Esophagus squamous epithelium (tissue), 5 donors: ENCODE data around the gene BSPRY. TPM values are rescaled to one million over a fixed set of nuclear protein-coding genes. Genes with fewer than 3 reads are reported as not detected.

Experiments
- DNase-seq: peaks from one replicate; lab custom pipeline; 2025; lab: John Stamatoyannopoulos, UW
- H3K27ac ChIP-seq, 4 donors: fragments of 200-600 bp; sonication (generic); one replicate each; pipeline ENCODE4 v1.5.1; 2016 to 2019; ENCODE audit warnings: mild to moderate bottlenecking in 1 of 4
- H3K27me3 ChIP-seq, 4 donors: fragments of 200-600 bp; sonication (generic); 1 replicate in 3 of 4; 2 replicates in 1 of 4; pipeline versions ENCODE4 v1.5.1 to v1.6.0; 2017 to 2021; ENCODE audit warnings: antibody characterized with exemption in 1 of 4
- H3K36me3 ChIP-seq, 3 donors: fragments of 200-600 bp; sonication (generic); one replicate each; pipeline ENCODE4 v1.5.1; 2016 to 2019
- H3K4me1 ChIP-seq, 3 donors: fragments of 200-600 bp; sonication (generic); one replicate each; pipeline ENCODE4 v1.5.1; 2017 to 2019
- H3K4me3 ChIP-seq, 4 donors: fragments of 200-600 bp; sonication (generic); 1 replicate in 3 of 4; 2 replicates in 1 of 4; pipeline ENCODE4 v1.5.1; 2016 to 2019; ENCODE audit warnings: mild to moderate bottlenecking in 2 of 4, moderate library complexity in 1 of 4
- H3K9me3 ChIP-seq, 3 donors: fragments of 200-600 bp; sonication (generic); one replicate each; pipeline ENCODE4 v1.5.1; 2016 to 2019
- CTCF ChIP-seq, 6 experiments: fragments of 450-650 bp in 4 of 6; fragments of 200-600 bp in 2 of 6; sonication (generic) in 2 of 6; IDR thresholded peaks; one replicate each; pipeline ENCODE4 v1.5.1; 2016 to 2019; ENCODE audit warnings: antibody characterized with exemption in 6 of 6, mild to moderate bottlenecking in 4 of 6, moderate library complexity in 4 of 6
- POLR2A ChIP-seq, 4 donors: fragments of 450-650 bp; IDR thresholded peaks; one replicate each; pipeline ENCODE4 v1.6.1; 2017; ENCODE audit warnings: antibody characterized with exemption in 4 of 4, mild to moderate bottlenecking in 4 of 4, moderate library complexity in 3 of 4
- WGBS, 2 donors: methylation state at CpG; one replicate each; pipeline ENCODE4 v1.1.5; 2018; 5-methylcytosine and 5-hydroxymethylcytosine counted together
- intact Hi-C: fragments of 100-400 bp; cut with DNase I; formaldehyde crosslinking; loops from one replicate; pipeline ENCODE4 v1.15.0; 2022
- total RNA-seq, 4 donors: library from RNA; depleted of rRNA; stranded (reverse); fragments of >200 nt; gene quantifications; one replicate each; pipeline ENCODE4 v1.1.0, GENCODE V29; 2016
- donor health status: DM: yes; HTN: yes; CAD: no.

Gene BSPRY
- total RNA-seq, 4 donors from 2014 or later: 18.1 to 50.1 (median 37.6) TPM

GRCh38 chr9:113352006-113352405 lies 2.7 kb downstream of the BSPRY start:
- peaks cover 0 to 10% (median 0%) of the 10 kb centered on the region in 3 donors for H3K36me3 ChIP-seq
- no peak overlapping the region for H3K4me3 ChIP-seq
- WGBS, 2 donors: 48 to 86% methylated on average over 2 to 6 of the region's 6 CpGs
- no peak for TF ChIP-seq POLR2A (IDR thresholded peaks at IDR 0.05)
- H3K4me1 ChIP-seq: peaks cover 8 to 36% (median 9%) of the 10 kb centered on the region in 3 donors
- H3K27me3 ChIP-seq: peaks cover 0 to 39% (median 0%) of the 10 kb centered on the region in 4 donors
- no peaks in the 10 kb centered on the region for H3K9me3 ChIP-seq
- peak overlapping the region in 2 of 4 donors; percentile 27 to 37 for H3K27ac ChIP-seq
- no peak for DNase-seq
- intact Hi-C loops: no loop called here

- Histone ChIP-seq H3K27me3 (peaks cover 0 to 39% (median 0%) of the 10 kb centered on the region in 4 donors), H3K4me3 (no peak overlapping the region), H3K36me3 (peaks cover 0 to 10% (median 0%) of the 10 kb centered on the region in 3 donors), H3K27ac (peak overlapping the region in 2 of 4 donors; percentile 27 to 37), H3K9me3 (no peaks in the 10 kb centered on the region), H3K4me1 (peaks cover 8 to 36% (median 9%) of the 10 kb centered on the region in 3 donors)
- TF ChIP-seq POLR2A (IDR thresholded peaks at IDR 0.05): no peak
- TF ChIP-seq CTCF (IDR thresholded peaks at IDR 0.05): no peak
- intact Hi-C loops: no loop called here
- no peak for DNase-seq
- 46 to 50% methylated on average over 1 of the region's 1 CpG for WGBS, 2 donors
Observed at GRCh38 chr9:113352411-113352810, 3.1 kb downstream of the BSPRY start.

- 72 to 80% methylated on average over 3 to 4 of the region's 4 CpGs for whole genome bisulfite sequencing, 2 donors
- H3K4me3 ChIP-seq: no peak overlapping the region
- intact Hi-C loops: no loop called here
- no peaks in the 10 kb centered on the region for H3K9me3 ChIP-seq
- no peak for TF ChIP-seq POLR2A (IDR thresholded peaks at IDR 0.05)
- TF ChIP-seq CTCF (IDR thresholded peaks at IDR 0.05): no peak
- no peak for DNase-seq
- H3K27me3 ChIP-seq: peaks cover 0 to 25% (median 0%) of the 10 kb centered on the region in 4 donors
- peaks cover 5 to 22% (median 6%) of the 10 kb centered on the region in 3 donors for H3K4me1 ChIP-seq
- no peak overlapping the region for H3K27ac ChIP-seq
- H3K36me3 ChIP-seq: peaks cover 0 to 24% (median 0%) of the 10 kb centered on the region in 3 donors
Observed at GRCh38 chr9:113355040-113355596, 5.8 kb downstream of the BSPRY start.

GRCh38 chr9:113356686-113357292 lies 7.4 kb downstream of the BSPRY start:
- Histone ChIP-seq H3K9me3 (no peaks in the 10 kb centered on the region), H3K4me3 (no peak overlapping the region), H3K27ac (no peak overlapping the region), H3K27me3 (peaks cover 0 to 8% (median 0%) of the 10 kb centered on the region in 4 donors), H3K36me3 (peaks cover 0 to 30% (median 0%) of the 10 kb centered on the region in 3 donors), H3K4me1 (peaks cover 0 to 11% (median 0%) of the 10 kb centered on the region in 3 donors)
- no peak for DNase-seq
- WGBS, 2 donors: 47 to 56% methylated on average over 7 of the region's 7 CpGs
- intact Hi-C loops: no loop called here
- TF ChIP-seq CTCF (IDR thresholded peaks at IDR 0.05) (no peak), POLR2A (IDR thresholded peaks at IDR 0.05) (no peak)

GRCh38 chr9:113359385-113359784 lies 10.0 kb downstream of the BSPRY start:
- intact Hi-C loops: no loop called here
- Histone ChIP-seq H3K4me1 (peaks cover 0 to 6% (median 0%) of the 10 kb centered on the region in 3 donors), H3K9me3 (no peaks in the 10 kb centered on the region), H3K4me3 (no peak overlapping the region), H3K27me3 (peaks cover 0 to under 1% (median 0%) of the 10 kb centered on the region in 4 donors), H3K27ac (no peak overlapping the region), H3K36me3 (peaks cover 0 to 30% (median 0%) of the 10 kb centered on the region in 3 donors)
- no peak for DNase-seq
- WGBS, 2 donors: 91 to 100% methylated on average over 1 of the region's 1 CpG
- TF ChIP-seq POLR2A (IDR thresholded peaks at IDR 0.05): no peak
- no peak for TF ChIP-seq CTCF (IDR thresholded peaks at IDR 0.05)
